Activated CD4-positive, alpha-beta T cell treated with anti-CD3 and anti-CD28 coated beads for 36 hours (primary cell): ENCODE results near the gene LRRN3. TPM values are rescaled to one million over a fixed set of nuclear protein-coding genes. Genes with fewer than 3 reads are reported as not detected.

Source experiments
- ATAC-seq: fragments of 200-7000 bp; cut with Tn5 transposase; one replicate; pipeline ENCODE4 v1.10.0; 2021; ENCODE audit warnings: mild to moderate bottlenecking, moderate library complexity
- CTCF ChIA-PET: fragments of 350-600 bp; sonication (Branson Sonifier 250); formaldehyde crosslinking; loops from one replicate; lab custom pipeline; 2021; ENCODE audit warnings: antibody characterized with exemption; lab: Charles Lee
- POLR2A ChIA-PET: fragments of 350-600 bp; sonication (Branson Sonifier 250); formaldehyde crosslinking; loops from one replicate; lab custom pipeline; 2021; ENCODE audit warnings: antibody characterized with exemption, inconsistent platforms; lab: Charles Lee
- DNase-seq: peaks from one replicate; pipeline ENCODE4 v3.0.0-alpha.2; 2020
- H3K27ac Mint-ChIP-seq: one replicate; pipeline ENCODE4 v1.8.0; 2021; ENCODE audit warnings: mixed read lengths
- H3K27me3 Mint-ChIP-seq: one replicate; pipeline ENCODE4 v1.8.0; 2021; ENCODE audit warnings: mixed read lengths
- H3K36me3 Mint-ChIP-seq: one replicate; pipeline ENCODE4 v1.8.0; 2021; ENCODE audit warnings: low read depth, mixed read lengths
- H3K4me1 Mint-ChIP-seq: one replicate; pipeline ENCODE4 v1.8.0; 2021; ENCODE audit warnings: mixed read lengths
- H3K4me3 Mint-ChIP-seq: one replicate; pipeline ENCODE4 v1.8.0; 2021; ENCODE audit warnings: mild to moderate bottlenecking, moderate library complexity, mixed read lengths
- H3K9me3 Mint-ChIP-seq: one replicate; pipeline ENCODE4 v1.8.0; 2021; ENCODE audit warnings: low read depth, mixed read lengths
- intact Hi-C, 2 experiments: fragments of 100-400 bp; cut with DNase I in 1 of 2; cut with micrococcal nuclease in 1 of 2; formaldehyde crosslinking; loops; one replicate each; pipeline versions ENCODE4 v1.14.2 to v1.15.1; 2022 to 2024; cut with DNase I, micrococcal nuclease
- total RNA-seq, 2 experiments: library from RNA; stranded (reverse); gene quantifications; one replicate each; pipeline ENCODE4 v1.2.3, GENCODE V29; 2021

Gene LRRN3
- total RNA-seq, 2 experiments from 2014 or later: 6.7 to 8.0 TPM

DNA sequence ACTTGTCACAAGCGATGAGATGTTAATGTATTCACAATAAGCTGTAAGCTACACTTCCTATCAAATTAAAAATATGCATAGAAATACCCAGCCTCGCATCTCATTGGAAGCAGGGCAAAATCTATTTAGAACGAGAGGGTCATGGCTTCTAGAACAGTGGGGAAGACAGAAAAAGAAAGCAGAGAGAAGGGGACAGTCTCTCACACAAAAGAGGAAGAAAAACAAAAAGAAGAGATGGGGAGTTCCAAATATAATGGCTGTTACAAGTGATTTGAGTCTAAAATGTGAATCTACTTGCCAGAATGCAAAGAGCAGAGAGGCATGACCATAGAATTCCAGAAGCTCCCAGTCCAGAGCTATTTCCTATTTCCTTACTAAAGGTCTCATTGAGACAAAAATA, 13.8 kb downstream of the LRRN3 start:
- ChIA-PET CTCF (interaction anchor here (1.2 kb wide), 1 partner anchor 166 kb away, joined by 3 read pairs; no protein-coding TSS in a partner anchor), POLR2A (no interaction called here)
- Mint-ChIP-seq H3K27me3 (no peaks in the 10 kb centered on the region), H3K9me3 (no peaks in the 10 kb centered on the region), H3K4me1 (peaks cover 59% of the 10 kb centered on the region), H3K4me3 (no peak overlapping the region), H3K36me3 (peaks cover 27% of the 10 kb centered on the region), H3K27ac (peak overlapping the region; percentile 64)
- intact Hi-C loops: loop anchor here in 1 of 2 experiments (5.0 kb wide), 1 partner anchor 33 kb away; no protein-coding TSS in a partner anchor
- ATAC-seq (no peak), DNase-seq (no peak)

DNA sequence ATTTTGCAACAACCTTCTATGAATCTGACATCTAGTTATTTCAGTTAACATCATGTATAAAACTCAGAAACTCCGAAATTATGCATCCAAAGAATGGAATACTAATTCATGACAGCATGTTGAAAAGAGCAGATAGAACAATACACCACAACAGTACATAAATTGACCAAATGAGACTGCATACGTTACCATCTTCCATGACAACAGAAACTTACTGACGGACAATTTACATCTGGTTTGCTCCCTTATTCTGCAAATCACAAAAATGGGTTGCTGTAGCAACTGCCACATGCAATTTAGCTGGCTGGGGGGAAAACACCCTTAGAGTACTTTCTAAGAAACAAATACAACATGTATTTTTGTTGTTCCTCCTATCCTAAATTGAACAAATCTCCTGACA, 14.3 kb downstream of the LRRN3 start:
- ATAC-seq: no peak
- no peak for DNase-seq
- Mint-ChIP-seq H3K4me3 (no peak overlapping the region), H3K36me3 (peaks cover 27% of the 10 kb centered on the region), H3K27me3 (no peaks in the 10 kb centered on the region), H3K27ac (no peak overlapping the region), H3K9me3 (no peaks in the 10 kb centered on the region), H3K4me1 (peaks cover 59% of the 10 kb centered on the region)
- ChIA-PET POLR2A (no interaction called here), CTCF (interaction anchor here (1.2 kb wide), 1 partner anchor 167 kb away, joined by 3 read pairs; no protein-coding TSS in a partner anchor)
- intact Hi-C loops: no loop called here

DNA sequence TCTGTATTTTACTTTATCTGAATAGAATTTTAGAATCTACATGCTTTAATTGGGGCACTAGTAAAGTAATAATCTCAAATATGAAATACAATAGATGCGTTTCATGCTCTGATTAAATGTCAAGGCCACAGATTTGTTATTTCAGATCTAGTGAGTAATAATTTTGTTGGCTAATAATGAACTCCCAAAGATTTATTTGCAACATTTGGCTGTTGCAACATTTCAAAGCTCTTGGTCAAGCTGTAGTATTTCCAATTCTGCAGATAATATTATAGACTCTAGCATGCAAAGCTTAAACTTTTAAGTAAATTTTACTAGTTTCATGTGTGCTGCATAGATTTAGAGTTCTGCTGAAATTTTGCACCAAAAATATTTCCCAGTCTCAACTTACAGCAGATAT, 16.7 kb downstream of the LRRN3 start:
- intact Hi-C loops: no loop called here
- Mint-ChIP-seq H3K27ac (no peak overlapping the region), H3K9me3 (no peaks in the 10 kb centered on the region), H3K4me3 (no peak overlapping the region), H3K4me1 (peaks cover 56% of the 10 kb centered on the region), H3K27me3 (no peaks in the 10 kb centered on the region), H3K36me3 (peaks cover 28% of the 10 kb centered on the region)
- ChIA-PET POLR2A (no interaction called here), CTCF (interaction anchor here (0.8 kb wide), 1 partner anchor 9 kb away, joined by 3 read pairs; no protein-coding TSS in a partner anchor)
- ATAC-seq (no peak), DNase-seq (no peak)

DNA sequence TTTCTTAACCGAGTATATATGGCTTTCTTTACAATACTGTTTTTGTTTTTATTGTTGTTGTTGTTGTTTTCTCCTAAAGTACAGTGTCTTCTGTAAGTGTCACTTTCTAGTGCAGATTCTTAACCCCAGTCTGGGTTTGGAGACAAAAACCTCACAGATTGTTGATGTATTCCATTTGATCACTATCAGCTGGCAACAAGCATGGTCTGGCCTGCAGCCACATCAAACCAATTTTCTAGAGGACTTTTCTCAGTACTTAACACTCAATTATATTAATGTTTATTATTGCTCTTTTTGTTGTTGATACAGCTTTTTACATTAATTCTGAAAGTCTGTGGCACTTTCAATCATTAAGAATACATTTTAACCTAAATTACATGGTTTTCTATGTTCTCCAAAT, 17.1 kb downstream of the LRRN3 start:
- DNase-seq (no peak), ATAC-seq (no peak)
- Mint-ChIP-seq H3K36me3 (peaks cover 29% of the 10 kb centered on the region), H3K9me3 (no peaks in the 10 kb centered on the region), H3K27me3 (no peaks in the 10 kb centered on the region), H3K4me1 (peaks cover 59% of the 10 kb centered on the region), H3K4me3 (no peak overlapping the region), H3K27ac (no peak overlapping the region)
- ChIA-PET POLR2A (no interaction called here), CTCF (interaction anchor here (0.8 to 1.2 kb wide), 2 partner anchors 9 to 32 kb away, joined by 3 read pairs; no protein-coding TSS in a partner anchor)
- intact Hi-C loops: no loop called here

DNA sequence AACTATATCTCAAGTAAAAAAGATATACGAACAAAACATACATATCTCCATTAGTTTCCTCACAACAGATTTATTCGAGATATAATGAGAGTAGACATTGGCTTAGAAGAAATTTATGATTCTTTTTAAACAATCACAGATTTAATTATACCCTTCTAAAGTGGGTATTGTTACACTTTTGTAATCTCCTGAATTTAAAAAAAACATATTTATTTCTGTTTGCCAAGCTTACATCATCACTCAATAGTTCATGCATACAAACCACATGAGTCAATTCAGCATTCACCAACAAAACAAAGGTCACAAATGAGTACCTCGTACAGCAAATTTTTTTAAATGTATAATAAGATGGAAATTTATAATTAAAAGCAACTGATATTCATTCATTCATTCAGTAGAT, 17.6 kb downstream of the LRRN3 start:
- ChIA-PET CTCF (interaction anchor here (1.2 to 1.4 kb wide), 2 partner anchors 30 to 32 kb away, joined by 3 to 5 read pairs; no protein-coding TSS in a partner anchor), POLR2A (no interaction called here)
- H3K9me3 Mint-ChIP-seq: no peaks in the 10 kb centered on the region
- H3K36me3 Mint-ChIP-seq: peaks cover 28% of the 10 kb centered on the region
- no peaks in the 10 kb centered on the region for H3K27me3 Mint-ChIP-seq
- intact Hi-C loops: no loop called here
- ATAC-seq: no peak
- H3K4me3 Mint-ChIP-seq: no peak overlapping the region
- H3K4me1 Mint-ChIP-seq: peaks cover 59% of the 10 kb centered on the region
- no peak for DNase-seq
- H3K27ac Mint-ChIP-seq: no peak overlapping the region

DNA sequence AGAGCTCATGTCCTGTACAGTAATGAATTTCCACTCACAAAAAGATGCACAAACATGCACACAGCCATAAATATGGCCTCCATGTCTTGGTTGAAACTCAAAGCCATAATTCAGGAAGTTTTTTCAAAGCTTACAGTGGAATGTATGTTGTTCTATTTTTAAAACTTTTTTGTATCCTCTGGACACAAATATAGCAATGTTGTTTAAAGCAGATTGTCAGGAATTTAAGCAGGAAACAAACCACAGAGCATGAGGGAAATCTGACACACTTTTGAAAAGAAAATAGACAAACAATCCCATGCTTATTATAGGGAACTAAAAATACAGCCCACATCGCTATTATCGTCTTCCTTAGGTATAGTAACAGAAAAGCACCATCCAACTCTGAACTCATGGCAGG, 21.5 kb downstream of the LRRN3 start:
- ATAC-seq (no peak), DNase-seq (no peak)
- H3K36me3 Mint-ChIP-seq: peaks cover 21% of the 10 kb centered on the region
- intact Hi-C loops: loop anchor here in 1 of 2 experiments (2.0 kb wide), 1 partner anchor 26 kb away; no protein-coding TSS in a partner anchor
- ChIA-PET POLR2A (interaction anchor here (0.6 kb wide), 1 partner anchor 27 kb away, joined by 3 read pairs; no protein-coding TSS in a partner anchor), CTCF (interaction anchor here (2.7 kb wide), 1 partner anchor 14 kb away, joined by 11 read pairs; no protein-coding TSS in a partner anchor)
- peaks cover 46% of the 10 kb centered on the region for H3K4me1 Mint-ChIP-seq
- H3K9me3 Mint-ChIP-seq: no peaks in the 10 kb centered on the region
- no peaks in the 10 kb centered on the region for H3K27me3 Mint-ChIP-seq
- H3K4me3 Mint-ChIP-seq: no peak overlapping the region
- peak overlapping the region; percentile 11 for H3K27ac Mint-ChIP-seq

DNA sequence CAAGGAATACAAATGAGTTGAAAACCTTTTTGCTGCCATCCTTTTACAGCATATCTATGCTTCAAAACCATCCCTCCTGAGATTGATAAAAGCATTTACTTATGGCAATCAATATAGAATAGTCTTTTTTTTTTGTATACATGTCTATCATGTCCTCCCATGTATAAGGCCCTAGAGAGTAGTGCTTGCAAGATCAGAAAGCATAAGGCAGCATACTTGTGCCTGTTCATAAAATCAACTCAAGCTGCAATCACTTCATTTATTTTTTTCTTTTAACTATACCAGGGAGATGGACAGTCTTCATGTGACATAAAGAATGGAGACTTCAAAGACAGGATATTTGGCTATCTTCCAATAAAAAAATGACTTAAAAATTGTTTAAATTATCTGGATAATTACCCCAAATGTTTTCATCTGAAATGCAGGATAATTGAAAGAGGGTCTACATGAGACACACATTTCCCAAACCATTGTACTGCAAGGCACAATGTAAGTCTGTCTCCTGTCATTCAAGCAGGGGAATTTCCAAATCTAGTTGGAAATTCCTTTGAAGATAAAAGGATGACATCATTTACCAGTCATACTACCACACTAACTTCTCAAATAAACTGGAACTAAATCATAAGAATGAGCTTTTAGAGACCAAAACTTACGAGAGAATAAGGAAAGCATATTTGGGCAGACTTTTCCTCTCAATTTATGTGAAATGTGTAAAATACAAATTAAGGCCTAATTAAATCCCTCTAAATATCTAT, 22.5 kb downstream of the LRRN3 start:
- H3K27me3 Mint-ChIP-seq: no peaks in the 10 kb centered on the region
- ChIA-PET CTCF (interaction anchor here (1.0 to 2.7 kb wide), 3 partner anchors 14 to 21 kb away, joined by 3 to 11 read pairs (median 3); no protein-coding TSS in a partner anchor), POLR2A (interaction anchor here (0.6 kb wide), 2 partner anchors 37 to 84 kb away, joined by 3 read pairs; no protein-coding TSS in a partner anchor)
- H3K27ac Mint-ChIP-seq: peak overlapping the region; percentile 89
- no peak for DNase-seq
- intact Hi-C loops: loop anchor here in 1 of 2 experiments (2.0 kb wide), 1 partner anchor 25 kb away; no protein-coding TSS in a partner anchor
- H3K36me3 Mint-ChIP-seq: peaks cover 28% of the 10 kb centered on the region
- peak overlapping the region; percentile 21 for H3K4me3 Mint-ChIP-seq
- ATAC-seq: peak; percentile 75
- H3K4me1 Mint-ChIP-seq: peaks cover 42% of the 10 kb centered on the region
- H3K9me3 Mint-ChIP-seq: no peaks in the 10 kb centered on the region

DNA sequence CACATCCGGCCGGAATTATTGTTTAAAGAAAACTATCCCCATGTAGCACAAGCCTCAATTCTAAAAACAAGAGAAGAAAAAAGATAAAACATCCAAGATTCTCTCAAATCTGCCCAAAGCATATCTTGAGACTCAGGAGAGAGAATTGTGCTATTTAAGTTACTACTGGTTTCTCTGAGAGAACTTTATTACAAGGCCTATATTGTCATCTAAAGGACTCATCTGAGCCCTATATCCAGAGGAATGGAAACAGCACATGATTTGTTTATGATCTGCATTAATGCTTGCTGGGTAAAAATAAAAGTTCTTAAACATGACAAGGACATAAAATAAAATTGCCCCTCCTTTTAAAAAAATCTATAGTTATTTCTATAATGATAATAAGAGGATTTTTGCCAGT, 25.0 kb downstream of the LRRN3 start:
- DNase-seq: no peak
- peaks cover 37% of the 10 kb centered on the region for H3K36me3 Mint-ChIP-seq
- H3K27me3 Mint-ChIP-seq: no peaks in the 10 kb centered on the region
- H3K9me3 Mint-ChIP-seq: peaks cover 8% of the 10 kb centered on the region
- H3K4me3 Mint-ChIP-seq: no peak overlapping the region
- H3K27ac Mint-ChIP-seq: peak overlapping the region; percentile 5
- H3K4me1 Mint-ChIP-seq: peaks cover 36% of the 10 kb centered on the region
- ChIA-PET POLR2A (no interaction called here), CTCF (no interaction called here)
- intact Hi-C loops: no loop called here
- ATAC-seq: no peak

DNA sequence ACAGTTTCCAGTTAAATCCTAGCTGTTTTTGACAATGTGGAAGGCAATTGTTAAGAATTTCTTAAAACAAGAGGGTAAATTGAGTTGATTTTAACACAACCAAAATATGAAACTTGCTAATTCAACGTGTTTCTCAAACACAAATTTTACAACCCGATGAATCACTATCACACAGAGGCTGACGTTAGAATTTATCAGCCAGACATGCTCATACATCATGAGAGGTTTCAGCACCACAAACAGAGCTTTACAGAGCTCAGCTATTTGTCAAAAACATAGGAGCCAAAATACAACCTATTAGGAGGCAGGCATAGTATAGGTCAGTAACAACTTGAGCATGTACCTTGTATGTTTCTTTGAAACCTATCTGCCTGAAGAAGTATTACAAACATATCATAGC, 36.1 kb downstream of the LRRN3 start:
- peaks cover 5% of the 10 kb centered on the region for H3K9me3 Mint-ChIP-seq
- DNase-seq (no peak), ATAC-seq (no peak)
- CTCF ChIA-PET: interaction anchor here (0.9 to 1.3 kb wide), 2 partner anchors 11 to 13 kb away, joined by 3 to 8 read pairs; no protein-coding TSS in a partner anchor
- no peak overlapping the region for H3K27ac Mint-ChIP-seq
- POLR2A ChIA-PET: no interaction called here
- H3K27me3 Mint-ChIP-seq: no peaks in the 10 kb centered on the region
- H3K4me1 Mint-ChIP-seq: no peaks in the 10 kb centered on the region
- intact Hi-C loops: no loop called here
- H3K36me3 Mint-ChIP-seq: peaks cover 20% of the 10 kb centered on the region
- no peak overlapping the region for H3K4me3 Mint-ChIP-seq

DNA sequence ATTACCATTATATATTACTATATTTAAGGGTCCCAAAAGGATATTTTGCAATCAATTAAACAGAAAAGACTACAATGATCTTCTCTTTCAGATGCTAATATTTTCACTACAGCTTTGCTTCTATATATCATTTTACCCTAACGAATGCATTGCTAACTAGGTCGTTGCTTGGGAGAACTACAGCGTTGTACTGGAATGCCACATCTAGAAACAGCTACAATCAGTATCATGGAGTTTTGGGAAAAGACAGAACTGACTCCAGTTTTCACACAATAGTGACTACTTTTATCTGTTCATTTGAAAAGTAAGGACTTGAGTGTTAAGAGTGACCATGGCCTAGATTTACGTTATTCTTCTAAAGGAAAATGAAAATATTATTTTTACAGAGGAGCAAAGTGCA, 38.5 kb downstream of the LRRN3 start:
- no peak overlapping the region for H3K4me3 Mint-ChIP-seq
- POLR2A ChIA-PET: no interaction called here
- H3K27ac Mint-ChIP-seq: no peak overlapping the region
- intact Hi-C loops: no loop called here
- H3K27me3 Mint-ChIP-seq: no peaks in the 10 kb centered on the region
- H3K36me3 Mint-ChIP-seq: peaks cover 4% of the 10 kb centered on the region
- H3K9me3 Mint-ChIP-seq: no peaks in the 10 kb centered on the region
- ATAC-seq: no peak
- H3K4me1 Mint-ChIP-seq: no peaks in the 10 kb centered on the region
- CTCF ChIA-PET: no interaction called here
- DNase-seq: no peak

DNA sequence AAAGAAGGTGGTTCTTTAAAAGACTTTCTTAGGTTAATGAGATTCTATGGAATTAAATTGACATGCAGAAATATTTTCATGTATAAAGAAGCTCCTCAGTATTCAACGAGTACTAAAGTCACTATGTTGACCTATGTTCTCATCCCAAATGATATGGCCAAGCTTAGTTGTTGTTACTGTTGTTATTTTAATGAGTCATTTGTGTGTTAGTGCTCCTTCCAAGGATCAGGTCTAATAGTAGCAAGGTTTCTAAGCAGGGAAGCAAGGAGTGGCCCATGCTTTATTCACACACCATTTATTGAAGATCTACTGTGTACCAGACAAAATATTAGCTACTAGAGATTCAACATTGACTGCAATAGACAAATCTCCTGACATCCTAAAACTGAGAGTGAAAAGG, 41.9 kb downstream of the LRRN3 start:
- Mint-ChIP-seq H3K4me1 (peaks cover 5% of the 10 kb centered on the region), H3K4me3 (no peak overlapping the region), H3K36me3 (no peaks in the 10 kb centered on the region), H3K27ac (no peak overlapping the region), H3K27me3 (no peaks in the 10 kb centered on the region), H3K9me3 (no peaks in the 10 kb centered on the region)
- ChIA-PET CTCF (interaction anchor here (0.7 to 1.7 kb wide), 2 partner anchors 34 to 103 kb away, joined by 4 to 7 read pairs; no protein-coding TSS in a partner anchor), POLR2A (no interaction called here)
- intact Hi-C loops: no loop called here
- no peak for ATAC-seq
- DNase-seq: no peak
